CD4-positive, alpha-beta T cell treated with Interleukin-4 for 1 hour (primary cell): ENCODE data around the gene UQCC2.

Experiments
- DNase-seq, 2 donors: peaks; one replicate each; pipeline ENCODE4 v3.0.0-alpha.2; 2020 to 2022

The UQCC2 gene

GRCh38 chr6:33671744-33672072 is 39.8 kb downstream of the UQCC2 start:
- DNase-seq, result no peak

GRCh38 chr6:33670971-33671743 is 40.3 kb downstream of the UQCC2 start:
- no peak for DNase-seq

DNA sequence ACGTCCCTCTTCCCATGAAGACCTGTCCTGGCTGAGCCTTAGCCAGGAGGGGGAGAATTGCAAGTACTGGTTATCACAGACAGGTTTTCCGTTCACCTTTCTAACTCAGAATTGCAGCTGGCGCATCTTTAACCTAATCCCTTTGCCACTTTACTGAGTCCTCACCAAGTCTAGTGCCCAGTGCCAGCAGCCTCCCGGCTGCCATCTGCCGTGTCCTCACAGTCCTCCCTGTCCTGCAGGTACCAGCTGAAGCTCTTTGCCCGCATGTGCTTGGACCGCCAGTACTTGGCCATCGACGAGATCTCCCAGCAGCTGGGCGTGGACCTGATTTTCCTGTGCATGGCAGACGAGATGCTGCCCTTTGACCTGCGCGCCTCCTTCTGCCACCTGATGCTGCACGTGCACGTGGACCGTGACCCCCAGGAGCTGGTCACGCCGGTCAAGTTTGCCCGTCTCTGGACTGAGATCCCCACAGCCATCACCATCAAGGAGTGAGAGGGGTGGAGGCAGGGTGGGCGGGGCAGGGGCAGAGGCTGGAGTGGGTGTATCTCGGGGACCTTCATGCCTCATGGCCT is 41.3 kb downstream of the UQCC2 start:
- DNase-seq, result no peak

DNA sequence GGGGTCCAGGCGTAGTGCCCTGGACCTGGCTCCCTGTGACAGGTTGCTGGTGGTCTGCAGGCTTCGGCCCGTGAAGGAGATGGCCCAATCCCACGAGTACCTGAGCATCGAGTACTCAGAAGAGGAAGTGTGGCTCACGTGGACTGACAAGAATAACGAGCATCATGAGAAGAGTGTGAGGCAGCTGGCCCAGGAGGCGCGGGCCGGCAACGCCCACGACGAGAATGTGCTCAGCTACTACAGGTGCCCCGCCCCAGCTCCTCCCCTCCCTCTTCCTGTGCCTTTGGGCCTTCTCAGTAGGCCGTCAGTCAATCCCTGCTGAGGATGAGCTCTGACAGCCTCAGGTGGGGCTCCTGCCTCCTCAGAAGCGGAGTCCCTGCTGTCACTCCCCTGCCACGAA is 42.6 kb downstream of the UQCC2 start:
- DNase-seq, result peak; percentile 60 to 72

DNA sequence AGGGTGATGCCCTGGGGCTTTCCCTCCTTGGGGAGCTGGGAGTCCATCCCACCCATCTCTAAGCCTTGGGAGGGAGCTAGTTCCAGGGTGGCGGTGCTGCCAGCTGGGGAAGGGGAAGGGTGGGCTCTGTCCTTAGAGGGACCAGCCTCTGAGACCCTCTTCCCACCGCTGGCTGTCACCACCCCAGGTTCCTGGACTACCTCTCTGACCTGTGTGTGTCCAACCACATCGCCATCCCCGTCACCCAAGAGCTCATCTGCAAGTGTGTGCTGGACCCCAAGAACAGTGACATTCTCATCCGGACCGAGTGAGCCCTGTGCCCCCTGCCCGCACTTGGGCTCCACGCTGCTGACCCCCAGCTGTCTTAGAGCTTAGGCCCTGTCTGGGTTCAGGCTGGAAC is 43.2 kb downstream of the UQCC2 start:
- no peak for DNase-seq

- DNase-seq, result no peak
Observed at GRCh38 chr6:33667776-33668175, 43.7 kb downstream of the UQCC2 start.

DNA sequence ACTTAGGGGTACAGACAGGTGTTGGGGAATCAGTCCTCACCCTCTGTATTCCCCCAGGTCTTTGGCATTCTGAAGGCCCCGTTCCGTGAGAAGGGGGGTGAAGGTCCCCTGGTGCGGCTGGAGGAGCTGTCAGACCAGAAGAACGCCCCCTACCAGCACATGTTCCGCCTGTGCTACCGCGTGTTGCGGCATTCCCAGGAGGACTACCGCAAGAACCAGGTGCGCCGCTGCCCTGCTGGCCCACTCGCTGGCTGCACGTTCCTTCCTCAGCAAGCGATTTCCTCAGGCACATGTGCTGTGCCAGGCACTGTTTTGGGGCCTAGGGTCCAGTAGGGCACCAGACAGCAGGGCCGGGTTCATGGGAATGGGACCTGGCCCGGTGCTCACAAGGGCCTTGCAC is 44.4 kb downstream of the UQCC2 start:
- no peak for DNase-seq

DNA sequence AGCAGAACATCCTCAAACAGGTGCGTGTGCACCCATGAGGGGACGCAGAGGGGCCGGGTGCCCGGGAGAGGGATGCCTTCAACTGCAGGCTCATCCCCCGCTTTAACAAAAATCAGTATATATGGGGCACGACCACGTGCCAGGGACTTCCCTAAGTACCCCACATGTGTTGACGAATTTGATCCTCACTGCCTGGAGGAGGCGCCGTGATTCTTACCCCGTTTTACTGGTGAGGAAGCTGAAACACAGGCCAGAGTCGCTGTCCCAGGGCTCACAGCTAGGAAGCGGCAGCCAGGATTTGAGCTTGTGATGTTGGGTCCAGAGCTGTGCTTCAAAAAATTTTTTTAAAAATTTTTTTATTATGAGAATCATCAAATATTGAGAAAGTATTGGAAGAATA is 45.5 kb downstream of the UQCC2 start:
- DNase-seq, result no peak

DNA sequence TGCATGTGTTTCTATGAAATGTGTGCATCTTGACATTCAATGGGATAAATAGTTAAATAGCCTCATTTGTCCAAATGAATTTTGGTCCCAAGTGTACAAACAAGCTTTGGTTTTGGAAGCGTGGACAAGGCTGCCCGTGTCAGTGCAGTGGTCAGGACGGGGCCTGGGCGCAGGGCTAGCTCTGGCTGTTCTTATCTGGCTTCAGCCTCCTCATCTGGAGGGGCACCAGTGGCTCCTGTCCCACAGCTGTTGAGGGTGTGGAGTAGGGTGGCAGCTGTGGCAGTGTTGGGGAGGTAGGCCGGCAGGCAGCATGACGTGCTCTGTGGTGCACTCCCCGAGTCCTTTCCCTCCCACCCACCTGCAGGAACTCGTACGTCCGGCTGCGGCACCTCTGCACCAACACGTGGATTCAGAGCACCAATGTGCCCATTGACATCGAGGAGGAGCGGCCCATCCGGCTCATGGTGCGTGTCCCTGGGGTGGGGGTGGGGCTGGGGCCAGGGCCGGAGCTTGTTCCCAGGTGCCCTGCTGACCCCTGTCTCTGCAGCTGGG is 46.9 kb downstream of the UQCC2 start:
- no peak for DNase-seq

- no peak for DNase-seq
Observed at GRCh38 chr6:33663727-33664449, 47.6 kb downstream of the UQCC2 start.

GRCh38 chr6:33663028-33663427 is 48.5 kb downstream of the UQCC2 start:
- no peak for DNase-seq

DNA sequence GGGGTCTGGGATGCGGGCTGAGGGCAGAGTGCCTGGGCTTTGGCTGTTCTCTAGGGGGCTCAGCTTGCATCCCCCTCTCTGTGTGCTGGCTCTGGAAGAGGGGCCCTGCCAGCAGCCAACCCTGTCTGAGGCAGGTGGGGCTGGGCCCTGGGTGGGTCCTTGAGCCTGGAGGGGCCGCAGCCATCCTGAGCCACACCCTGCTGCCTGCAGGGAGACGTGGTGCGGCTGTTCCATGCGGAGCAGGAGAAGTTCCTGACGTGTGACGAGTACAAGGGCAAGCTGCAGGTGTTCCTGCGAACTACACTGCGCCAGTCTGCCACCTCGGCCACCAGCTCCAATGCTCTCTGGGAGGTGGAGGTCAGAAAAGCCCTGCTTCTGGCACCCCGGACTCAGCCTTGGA is 49.2 kb downstream of the UQCC2 start:
- no peak for DNase-seq

GRCh38 chr6:33661106-33661838 is 50.2 kb downstream of the UQCC2 start:
- DNase-seq, result no peak

GRCh38 chr6:33659986-33660385 is 51.5 kb downstream of the UQCC2 start:
- no peak for DNase-seq

- no peak for DNase-seq
Observed at GRCh38 chr6:33658982-33659689, 52.4 kb downstream of the UQCC2 start.

DNA sequence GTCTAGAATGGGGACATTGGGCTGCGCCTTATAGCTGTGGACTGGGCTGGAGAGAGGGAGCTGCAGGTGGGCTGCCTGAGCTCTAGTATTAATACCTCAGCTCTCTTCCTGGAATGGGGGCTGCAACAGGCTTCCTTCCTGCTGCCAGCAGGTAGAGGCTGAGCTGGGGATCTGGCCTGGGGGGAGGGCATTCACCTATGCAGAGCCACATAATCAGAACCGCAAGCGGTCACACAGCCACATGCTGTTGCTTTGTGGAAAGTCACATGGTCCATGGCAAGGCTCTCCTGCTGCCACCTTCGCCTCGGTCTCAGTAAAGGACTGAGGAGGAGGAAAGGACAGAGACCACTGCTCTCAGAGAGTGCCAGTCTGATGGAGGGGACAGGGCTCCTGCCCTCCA is 54.7 kb downstream of the UQCC2 start:
- no peak for DNase-seq

DNA sequence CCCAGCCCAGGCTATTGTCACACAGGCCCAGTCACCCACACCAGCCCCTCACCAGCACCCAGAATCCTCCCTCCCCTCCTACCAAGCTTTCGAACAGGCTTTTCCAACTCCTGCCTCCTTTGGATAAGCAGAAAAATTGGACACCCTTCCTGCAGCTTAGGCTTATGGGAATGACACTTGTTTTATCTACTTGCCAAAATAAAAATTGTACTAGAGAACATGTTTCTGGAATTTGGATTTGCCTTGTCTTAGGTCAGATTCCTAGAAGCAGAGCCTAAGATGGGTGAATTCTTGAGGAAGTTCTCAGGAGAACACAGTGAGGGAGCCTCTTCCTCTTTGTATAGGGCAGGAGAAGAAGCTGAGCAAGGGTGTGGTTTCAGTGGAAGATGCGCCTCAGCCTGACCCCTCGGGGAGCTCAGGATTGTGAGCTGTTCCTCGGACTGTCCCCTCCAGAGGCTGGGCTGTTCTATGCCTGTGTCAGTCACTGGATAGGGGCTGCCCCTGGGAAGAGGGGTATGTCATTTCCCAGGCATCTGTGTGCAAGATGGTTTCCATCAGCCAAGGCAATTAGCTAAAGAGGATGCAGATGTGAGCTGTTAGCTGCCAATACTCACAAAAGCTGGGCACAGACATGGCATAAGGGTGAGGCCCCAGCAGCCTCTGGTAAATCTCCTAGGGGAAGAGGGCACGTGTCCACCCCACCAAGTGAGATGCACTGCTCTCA is 56.5 kb downstream of the UQCC2 start:
- no peak for DNase-seq

- no peak for DNase-seq
Observed at GRCh38 chr6:33652002-33652401, 59.5 kb downstream of the UQCC2 start.

DNA sequence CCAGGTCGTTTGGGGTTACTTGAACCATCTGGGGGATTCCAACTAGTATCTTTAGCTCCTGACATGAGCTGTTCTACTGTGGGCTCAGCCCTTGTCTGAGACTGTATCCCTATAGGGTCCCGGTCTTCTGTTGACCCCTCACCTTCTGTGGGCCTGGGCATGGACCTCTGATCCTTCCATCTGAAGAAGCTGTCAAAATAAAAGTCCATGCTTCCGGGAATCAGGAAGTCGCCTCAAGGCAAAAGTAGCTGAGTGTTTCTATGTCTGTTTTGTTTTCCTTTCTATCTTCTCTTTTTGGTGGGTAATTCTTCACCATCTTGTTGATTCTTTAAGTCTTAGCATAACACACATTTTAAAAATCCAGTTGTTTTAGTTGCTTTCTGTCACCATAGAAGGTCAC is 60.1 kb downstream of the UQCC2 start:
- DNase-seq, result no peak
